ENCODE data around the gene ADORA2A.

ADORA2A gene

GRCh38 chr22:24426436-24426835, 963 bp upstream of the ADORA2A start:
- no peak overlapping the region for H3K27ac ChIP-seq (ENCODE audit: poor library complexity, severe bottlenecking)
- no peaks in the 10 kb centered on the region for H3K36me3 ChIP-seq (ENCODE audit: low read depth)
- TF ChIP-seq CTCF (IDR thresholded peaks at IDR 0.05; ENCODE audit: poor library complexity, severe bottlenecking), result no peak
- no peaks in the 10 kb centered on the region for H3K4me1 ChIP-seq (ENCODE audit: insufficient read depth, poor library complexity, severe bottlenecking)
- H3K27me3 ChIP-seq (ENCODE audit: insufficient read depth, poor library complexity, severe bottlenecking), result peaks cover 16% of the 10 kb centered on the region
- H3K9me3 ChIP-seq (ENCODE audit: severe bottlenecking), result no peaks in the 10 kb centered on the region
- DNase-seq (ENCODE audit: low spot score) (no peak), ATAC-seq (ENCODE audit: low read depth) (no peak)
- no peak overlapping the region for H3K4me3 ChIP-seq (ENCODE audit: severe bottlenecking)

- ATAC-seq (ENCODE audit: low read depth) (no peak), DNase-seq (ENCODE audit: low spot score) (no peak)
- TF ChIP-seq CTCF (IDR thresholded peaks at IDR 0.05; ENCODE audit: poor library complexity, severe bottlenecking), result no peak
- no peaks in the 10 kb centered on the region for H3K36me3 ChIP-seq (ENCODE audit: low read depth)
- peaks cover 16% of the 10 kb centered on the region for H3K27me3 ChIP-seq (ENCODE audit: insufficient read depth, poor library complexity, severe bottlenecking)
- peaks cover under 1% of the 10 kb centered on the region for H3K4me1 ChIP-seq (ENCODE audit: insufficient read depth, poor library complexity, severe bottlenecking)
- no peaks in the 10 kb centered on the region for H3K9me3 ChIP-seq (ENCODE audit: severe bottlenecking)
- no peak overlapping the region for H3K4me3 ChIP-seq (ENCODE audit: severe bottlenecking)
- no peak overlapping the region for H3K27ac ChIP-seq (ENCODE audit: poor library complexity, severe bottlenecking)
These were observed 424 bp upstream of the ADORA2A start for GRCh38 chr22:24426851-24427499.

- no peak overlapping the region for H3K4me3 ChIP-seq (ENCODE audit: severe bottlenecking)
- TF ChIP-seq CTCF (IDR thresholded peaks at IDR 0.05; ENCODE audit: poor library complexity, severe bottlenecking), result no peak
- no peak overlapping the region for H3K27ac ChIP-seq (ENCODE audit: poor library complexity, severe bottlenecking)
- H3K9me3 ChIP-seq (ENCODE audit: severe bottlenecking), result no peaks in the 10 kb centered on the region
- ATAC-seq (ENCODE audit: low read depth) (no peak), DNase-seq (ENCODE audit: low spot score) (no peak)
- H3K4me1 ChIP-seq (ENCODE audit: insufficient read depth, poor library complexity, severe bottlenecking), result peaks cover 4% of the 10 kb centered on the region
- no peaks in the 10 kb centered on the region for H3K36me3 ChIP-seq (ENCODE audit: low read depth)
- H3K27me3 ChIP-seq (ENCODE audit: insufficient read depth, poor library complexity, severe bottlenecking), result peaks cover 16% of the 10 kb centered on the region
These were observed 1.5 kb downstream of the ADORA2A start for GRCh38 chr22:24428751-24429410.

GRCh38 chr22:24429411-24430365, 2.3 kb downstream of the ADORA2A start:
- TF ChIP-seq CTCF (IDR thresholded peaks at IDR 0.05; ENCODE audit: poor library complexity, severe bottlenecking), result no peak
- Histone ChIP-seq H3K36me3 (ENCODE audit: low read depth) (no peaks in the 10 kb centered on the region), H3K27me3 (ENCODE audit: insufficient read depth, poor library complexity, severe bottlenecking) (peaks cover 8% of the 10 kb centered on the region), H3K4me3 (ENCODE audit: severe bottlenecking) (no peak overlapping the region), H3K27ac (ENCODE audit: poor library complexity, severe bottlenecking) (no peak overlapping the region), H3K9me3 (ENCODE audit: severe bottlenecking) (no peaks in the 10 kb centered on the region), H3K4me1 (ENCODE audit: insufficient read depth, poor library complexity, severe bottlenecking) (peaks cover 4% of the 10 kb centered on the region)
- DNase-seq (ENCODE audit: low spot score), result no peak
- ATAC-seq (ENCODE audit: low read depth), result peak; percentile 26; the same call in 1 of the 3 replicates

Data from RWPE2 (cell line).